HG03520 (cell line): ENCODE measurements around the gene APMAP.

ENCODE experiments used
- ATAC-seq: cut with Tn5 transposase; IDR thresholded peaks from one replicate; pipeline ENCODE4 v1.9.1; 2021; ENCODE audit warnings: mild to moderate bottlenecking, moderate library complexity; ENCODE audit not compliant: unreplicated experiment

The APMAP gene

DNA sequence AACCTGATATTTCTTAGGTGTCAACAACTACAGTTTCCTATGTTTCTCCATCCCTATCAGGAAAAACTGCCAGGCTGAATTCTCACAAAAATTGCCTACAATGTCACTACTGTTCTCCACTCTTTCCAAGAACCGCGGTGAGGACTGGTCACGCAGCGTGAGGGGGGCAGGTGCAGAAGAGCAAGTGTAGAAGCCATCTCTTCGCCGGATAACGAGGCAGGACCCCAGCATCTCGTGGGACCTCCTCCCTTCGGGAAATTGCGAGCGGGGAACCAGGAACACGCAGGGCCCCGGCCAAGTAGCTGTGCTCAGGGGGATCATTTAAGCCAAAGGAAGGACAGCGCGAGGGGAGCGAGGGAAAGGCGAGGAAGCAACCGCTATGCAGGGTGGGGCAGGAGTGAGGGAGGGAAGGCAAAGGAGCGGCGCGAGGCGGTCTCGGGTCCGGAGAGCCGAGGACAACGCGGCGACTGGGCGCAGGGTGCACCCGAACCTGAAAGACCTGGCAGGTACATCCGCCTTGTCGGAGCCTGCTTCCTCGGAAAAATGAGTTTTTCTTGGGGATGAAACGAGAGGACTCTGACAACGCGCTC is 559 bp downstream of the APMAP start:
- ATAC-seq = peak; percentile 26

- ATAC-seq = no peak
Measured at GRCh38 chr20:24990810-24991252, 1.7 kb downstream of the APMAP start.

DNA sequence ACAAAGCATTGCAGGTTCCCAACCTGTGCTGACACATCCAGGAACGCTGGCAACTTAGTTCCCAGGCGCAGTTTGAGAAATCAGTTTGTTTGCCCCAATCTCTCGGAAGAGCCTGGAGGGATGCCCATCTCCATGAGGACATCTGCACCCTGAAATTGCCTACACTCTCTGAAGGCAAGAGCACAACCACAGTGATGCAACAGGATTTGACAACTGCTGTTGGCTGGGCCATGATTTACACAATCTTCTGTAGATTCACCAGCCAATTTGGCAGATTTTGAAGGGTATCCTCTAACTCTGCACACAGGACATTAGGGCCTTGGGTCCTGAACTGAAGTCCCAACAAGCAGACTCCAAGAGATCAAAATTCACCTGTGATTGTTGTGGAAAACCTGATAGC is 3.4 kb downstream of the APMAP start:
- ATAC-seq = no peak

DNA sequence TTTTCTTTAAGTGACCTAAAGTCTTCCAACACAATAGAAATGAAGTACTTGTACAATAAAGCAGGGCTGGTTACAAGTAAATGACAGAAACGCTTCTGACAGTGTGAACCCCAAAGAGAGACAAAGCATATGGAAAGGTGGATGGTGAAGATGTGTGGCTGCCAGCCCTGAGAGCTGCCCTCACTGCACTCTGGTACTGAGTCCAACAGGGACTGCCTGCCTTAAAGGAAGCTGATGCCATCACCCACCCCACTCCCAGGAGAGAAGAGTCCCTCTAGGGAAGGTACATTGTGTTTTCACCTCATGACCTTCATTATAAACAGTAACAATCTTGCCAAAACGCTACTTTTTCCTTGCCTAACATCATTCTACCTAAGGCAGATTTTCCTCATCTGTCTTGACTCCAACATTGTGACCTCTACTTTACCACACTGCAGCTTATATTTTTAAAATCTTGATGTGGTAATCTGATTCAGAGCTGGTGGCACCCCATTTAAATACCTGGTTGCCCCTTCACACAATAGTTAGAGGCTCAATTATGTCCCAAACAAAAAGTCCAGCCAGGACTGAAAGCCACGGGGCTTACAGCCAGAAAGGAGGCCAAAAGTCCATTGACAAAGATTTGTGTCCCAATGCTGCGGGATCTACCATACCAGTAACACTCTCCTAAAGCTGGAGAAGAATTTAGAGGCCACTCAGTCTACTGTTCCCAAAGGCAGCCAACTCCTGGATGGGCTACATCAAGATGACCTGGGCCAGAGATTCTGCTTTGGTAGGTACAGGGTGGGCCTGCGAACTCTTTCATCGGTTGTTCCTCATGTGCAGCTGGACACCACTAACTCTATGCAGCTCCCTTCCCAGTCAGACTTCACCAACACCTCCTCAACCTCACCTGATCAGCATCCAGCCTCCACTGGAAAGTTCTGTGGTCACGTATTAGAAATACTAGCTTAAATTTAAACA is 4.4 kb downstream of the APMAP start:
- ATAC-seq = no peak

GRCh38 chr20:24987244-24987643 is 5.3 kb downstream of the APMAP start:
- no peak for ATAC-seq

DNA sequence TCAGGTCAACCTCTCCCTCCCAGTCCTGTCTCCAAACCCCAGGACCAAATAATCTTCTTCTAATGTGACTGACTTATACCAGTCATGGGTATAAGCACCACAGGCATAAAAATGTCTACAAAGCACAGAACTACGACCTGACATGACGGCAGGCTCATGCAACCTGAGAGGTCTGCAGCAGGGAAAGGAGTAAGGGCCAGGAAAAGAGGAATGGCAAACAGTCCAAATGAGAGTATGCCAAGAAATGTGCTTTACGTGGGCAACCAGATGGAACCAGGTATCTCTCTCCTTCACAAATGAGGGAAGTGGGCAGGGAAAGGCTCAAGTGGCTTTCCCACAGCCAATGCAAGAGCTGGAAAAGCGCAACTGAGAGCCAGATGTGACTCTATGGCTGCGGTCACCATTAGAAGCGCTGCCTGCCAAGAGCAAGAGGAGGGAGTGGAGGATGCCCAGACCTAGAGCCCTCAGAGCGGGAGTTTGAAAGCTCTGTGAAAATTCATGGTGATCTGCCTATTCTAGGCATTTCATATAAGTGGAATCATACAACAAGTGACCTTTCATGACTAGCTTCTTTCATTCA is 6.0 kb downstream of the APMAP start:
- no peak for ATAC-seq

DNA sequence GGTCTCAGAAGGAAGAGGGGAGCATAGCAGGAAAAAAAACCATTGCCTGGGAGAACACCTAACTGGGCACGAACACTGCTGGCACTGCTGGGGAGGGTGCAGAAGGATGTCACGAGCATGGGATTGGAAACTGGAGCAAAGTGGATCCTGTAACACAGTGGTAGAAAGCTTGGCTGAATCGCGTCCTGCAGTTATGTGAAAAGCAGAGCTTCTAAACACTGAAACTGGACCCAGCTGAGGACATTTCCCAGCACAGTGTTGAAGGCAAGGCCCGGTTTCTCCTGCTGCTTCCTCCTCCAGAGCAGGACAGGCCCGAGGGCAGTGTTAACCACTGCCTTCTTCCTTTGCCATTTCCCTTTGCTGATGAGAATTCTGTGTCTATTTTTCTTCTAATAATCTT is 6.7 kb downstream of the APMAP start:
- no peak for ATAC-seq

GRCh38 chr20:24984961-24985640 is 7.5 kb downstream of the APMAP start:
- no peak for ATAC-seq

- no peak for ATAC-seq
Measured at GRCh38 chr20:24983896-24984295, 8.7 kb downstream of the APMAP start.

GRCh38 chr20:24981790-24982189 is 10.8 kb downstream of the APMAP start:
- no peak for ATAC-seq

GRCh38 chr20:24981282-24981681 is 11.3 kb downstream of the APMAP start:
- ATAC-seq = no peak

- no peak for ATAC-seq
Measured at GRCh38 chr20:24980291-24981053, 12.1 kb downstream of the APMAP start.

DNA sequence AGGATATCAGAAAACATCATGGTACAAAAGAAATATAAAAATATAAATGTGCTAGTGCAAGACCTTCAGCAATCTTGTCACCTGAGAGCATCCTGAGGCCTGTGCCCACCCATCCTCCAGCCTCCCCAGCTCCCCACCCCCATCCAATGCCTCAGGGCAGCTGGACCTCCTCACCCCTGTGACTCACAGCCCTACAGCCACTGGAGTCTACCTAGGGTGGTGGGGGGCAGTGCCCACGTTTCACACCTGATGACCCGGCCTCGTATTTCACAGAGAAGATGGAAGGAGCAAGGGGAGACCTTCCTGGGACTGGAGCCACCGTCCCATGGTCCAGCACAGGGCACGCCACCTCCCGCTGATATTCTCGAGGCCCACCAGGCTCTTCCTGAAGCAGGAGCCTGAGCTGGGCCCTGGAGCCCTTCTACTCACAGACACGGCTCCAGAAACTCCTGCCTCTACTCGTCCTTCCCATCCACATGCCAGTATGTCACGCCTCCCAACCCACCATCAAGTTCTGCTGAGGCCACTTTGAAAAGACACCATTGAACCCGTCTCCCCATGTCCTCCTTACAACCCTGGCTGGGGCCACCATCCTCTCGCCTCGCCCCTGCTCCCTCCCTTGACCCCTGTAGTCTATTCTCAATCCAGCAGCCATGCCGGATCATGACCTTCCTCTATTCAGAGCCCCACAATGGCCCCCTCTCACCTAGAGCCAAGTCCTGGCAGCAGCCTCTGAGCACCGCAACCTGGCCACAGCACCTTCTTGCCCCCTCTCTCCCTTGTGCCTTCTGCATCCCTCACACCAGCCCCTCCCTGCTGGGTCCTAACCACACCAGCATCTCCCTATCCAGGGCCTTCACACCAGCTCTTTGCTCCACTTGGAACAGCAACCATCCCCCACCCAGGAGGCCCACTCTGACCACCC is 13.3 kb downstream of the APMAP start:
- no peak for ATAC-seq

GRCh38 chr20:24978513-24978912 is 14.0 kb downstream of the APMAP start:
- ATAC-seq = no peak

DNA sequence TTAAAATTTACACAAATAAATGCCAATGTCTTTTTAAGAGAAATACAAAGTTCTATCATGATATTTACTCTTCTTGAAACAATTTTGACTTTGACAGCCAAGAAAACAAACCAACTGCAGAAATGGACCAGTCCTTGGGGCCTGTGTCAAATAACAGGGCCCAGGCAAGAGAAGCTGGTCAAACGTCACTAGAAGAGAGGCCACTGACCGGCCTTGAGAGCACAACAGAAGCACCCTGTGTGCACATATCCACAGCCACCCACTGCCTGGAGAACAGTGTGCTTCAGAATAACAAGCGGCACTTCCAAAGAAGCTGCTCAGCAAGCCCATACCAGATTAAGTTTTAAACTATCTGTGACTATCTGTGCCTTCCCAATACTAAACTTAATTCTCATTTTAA is 14.8 kb downstream of the APMAP start:
- no peak for ATAC-seq

- no peak for ATAC-seq
Measured at GRCh38 chr20:24977336-24977735, 15.2 kb downstream of the APMAP start.

DNA sequence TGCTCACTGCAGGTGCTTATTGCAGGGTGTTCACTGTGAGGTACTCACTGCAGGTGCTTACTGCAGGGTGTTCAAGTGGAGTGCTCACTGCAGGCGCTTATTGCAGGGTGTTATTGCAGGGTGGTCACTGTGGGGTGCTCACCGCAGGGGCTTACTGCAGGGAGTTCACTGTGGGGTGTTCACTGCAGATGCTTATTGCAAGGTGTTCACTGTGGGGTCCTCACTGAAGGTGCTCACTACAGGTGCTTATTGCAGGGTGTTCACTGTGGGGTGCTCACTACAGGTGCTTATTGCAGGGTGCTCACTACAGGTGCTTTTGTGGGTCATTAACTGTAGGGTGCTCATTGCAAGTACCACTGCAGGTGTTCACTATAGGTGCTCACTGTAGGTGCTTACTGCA is 20.2 kb downstream of the APMAP start:
- ATAC-seq = no peak

- ATAC-seq = no peak
Measured at GRCh38 chr20:24971376-24972101, 21.0 kb downstream of the APMAP start.

DNA sequence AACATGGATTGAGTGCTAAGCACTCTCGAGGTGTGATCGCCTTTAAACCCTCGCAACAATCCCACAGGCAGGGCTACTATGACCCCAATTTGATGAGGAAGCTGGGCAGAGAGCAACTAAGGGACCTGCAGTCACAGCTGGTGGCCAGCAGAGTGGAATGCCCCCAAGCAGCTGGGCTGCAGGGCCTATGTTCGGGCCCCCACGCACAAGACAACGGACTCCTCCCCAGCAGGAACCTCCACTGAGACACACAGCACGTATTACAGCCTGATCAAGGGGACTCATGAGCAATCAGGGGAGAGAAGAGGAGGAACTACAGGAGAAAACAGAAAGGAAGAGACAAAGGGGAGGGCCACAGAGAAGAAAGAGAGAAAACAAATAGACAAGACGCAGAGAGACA is 21.8 kb downstream of the APMAP start:
- ATAC-seq = no peak
